ENCODE measurements around the gene ZNF598. TPM values are rescaled to one million over a fixed set of nuclear protein-coding genes. Genes with fewer than 3 reads are reported as not detected.

The ZNF598 gene
- total and polyA plus RNA-seq, 4 donors, result 2.7 to 28.4 (median 16.2) TPM

GRCh38 chr16:1998360-1998835 lies 11.2 kb downstream of the ZNF598 start (continued):
- TF ChIP-seq RXRA (IDR thresholded peaks at IDR 0.05) (no peak), HNF4A (conservative IDR thresholded peaks at IDR 0.05) (no peak), ATF3 (IDR thresholded peaks at IDR 0.05) (no peak)

- WGBS, result 89% methylated on average over 26 of the region's 26 CpGs
Measured at GRCh38 chr16:1997494-1998359, 11.9 kb downstream of the ZNF598 start.

More at GRCh38 chr16:1997494-1998359, 11.9 kb downstream of the ZNF598 start:
- Histone ChIP-seq H3K9ac (ENCODE audit: low read depth in 1 of 2, low read length in 2 of 2) (no peak overlapping the region), H3K4me1 (ENCODE audit: control insufficient read depth in 4 of 4, insufficient read depth in 4 of 4, low read length in 3 of 4) (peaks cover 0 to 6% (median 1%) of the 10 kb centered on the region in 4 donors), H3K4me3 (ENCODE audit: low read depth in 1 of 3, low read length in 3 of 3) (no peak overlapping the region), H3K36me3 (ENCODE audit: control insufficient read depth in 4 of 4, insufficient read depth in 3 of 4, low read depth in 1 of 4, low read length in 3 of 4) (peaks cover 24 to 60% (median 28%) of the 10 kb centered on the region in 4 donors), H3K9me3 (ENCODE audit: control insufficient read depth in 4 of 4, low read length in 3 of 4) (no peaks in the 10 kb centered on the region), H3K27me3 (ENCODE audit: control insufficient read depth in 4 of 4, insufficient read depth in 4 of 4, low read length in 3 of 4) (no peaks in the 10 kb centered on the region), H3K27ac (ENCODE audit: low read depth in 1 of 2, low read length in 2 of 2) (no peak overlapping the region)
- TF ChIP-seq RXRA (IDR thresholded peaks at IDR 0.05) (no peak), YY1 (IDR thresholded peaks at IDR 0.05) (no peak), SP1 (IDR thresholded peaks at IDR 0.05) (no peak), RAD21 (IDR thresholded peaks at IDR 0.05) (no peak), ATF3 (IDR thresholded peaks at IDR 0.05) (no peak), GABPA (IDR thresholded peaks at IDR 0.05 in 1 of 2, conservative IDR thresholded peaks at IDR 0.05 in 1 of 2) (no peak), HNF4G (IDR thresholded peaks at IDR 0.05) (no peak), NR2F2 (IDR thresholded peaks at IDR 0.05) (no peak), FOXA1 (IDR thresholded peaks at IDR 0.05) (no peak), JUND (IDR thresholded peaks at IDR 0.05) (no peak), EGR1 (IDR thresholded peaks at IDR 0.05; ENCODE audit: low read depth in 2 of 2) (no peak), FOXA2 (IDR thresholded peaks at IDR 0.05) (no peak), HNF4A (conservative IDR thresholded peaks at IDR 0.05) (no peak)
- TF ChIP-seq, protein P1, sequence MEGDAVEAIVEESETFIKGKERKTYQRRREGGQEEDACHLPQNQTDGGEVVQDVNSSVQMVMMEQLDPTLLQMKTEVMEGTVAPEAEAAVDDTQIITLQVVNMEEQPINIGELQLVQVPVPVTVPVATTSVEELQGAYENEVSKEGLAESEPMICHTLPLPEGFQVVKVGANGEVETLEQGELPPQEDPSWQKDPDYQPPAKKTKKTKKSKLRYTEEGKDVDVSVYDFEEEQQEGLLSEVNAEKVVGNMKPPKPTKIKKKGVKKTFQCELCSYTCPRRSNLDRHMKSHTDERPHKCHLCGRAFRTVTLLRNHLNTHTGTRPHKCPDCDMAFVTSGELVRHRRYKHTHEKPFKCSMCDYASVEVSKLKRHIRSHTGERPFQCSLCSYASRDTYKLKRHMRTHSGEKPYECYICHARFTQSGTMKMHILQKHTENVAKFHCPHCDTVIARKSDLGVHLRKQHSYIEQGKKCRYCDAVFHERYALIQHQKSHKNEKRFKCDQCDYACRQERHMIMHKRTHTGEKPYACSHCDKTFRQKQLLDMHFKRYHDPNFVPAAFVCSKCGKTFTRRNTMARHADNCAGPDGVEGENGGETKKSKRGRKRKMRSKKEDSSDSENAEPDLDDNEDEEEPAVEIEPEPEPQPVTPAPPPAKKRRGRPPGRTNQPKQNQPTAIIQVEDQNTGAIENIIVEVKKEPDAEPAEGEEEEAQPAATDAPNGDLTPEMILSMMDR (IDR thresholded peaks at IDR 0.05; ENCODE audit: low read depth, low read length, missing input control), result no peak
- TF ChIP-seq, protein P2, sequence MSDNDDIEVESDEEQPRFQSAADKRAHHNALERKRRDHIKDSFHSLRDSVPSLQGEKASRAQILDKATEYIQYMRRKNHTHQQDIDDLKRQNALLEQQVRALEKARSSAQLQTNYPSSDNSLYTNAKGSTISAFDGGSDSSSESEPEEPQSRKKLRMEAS (IDR thresholded peaks at IDR 0.05), result no peak
- TF ChIP-seq, protein P3, sequence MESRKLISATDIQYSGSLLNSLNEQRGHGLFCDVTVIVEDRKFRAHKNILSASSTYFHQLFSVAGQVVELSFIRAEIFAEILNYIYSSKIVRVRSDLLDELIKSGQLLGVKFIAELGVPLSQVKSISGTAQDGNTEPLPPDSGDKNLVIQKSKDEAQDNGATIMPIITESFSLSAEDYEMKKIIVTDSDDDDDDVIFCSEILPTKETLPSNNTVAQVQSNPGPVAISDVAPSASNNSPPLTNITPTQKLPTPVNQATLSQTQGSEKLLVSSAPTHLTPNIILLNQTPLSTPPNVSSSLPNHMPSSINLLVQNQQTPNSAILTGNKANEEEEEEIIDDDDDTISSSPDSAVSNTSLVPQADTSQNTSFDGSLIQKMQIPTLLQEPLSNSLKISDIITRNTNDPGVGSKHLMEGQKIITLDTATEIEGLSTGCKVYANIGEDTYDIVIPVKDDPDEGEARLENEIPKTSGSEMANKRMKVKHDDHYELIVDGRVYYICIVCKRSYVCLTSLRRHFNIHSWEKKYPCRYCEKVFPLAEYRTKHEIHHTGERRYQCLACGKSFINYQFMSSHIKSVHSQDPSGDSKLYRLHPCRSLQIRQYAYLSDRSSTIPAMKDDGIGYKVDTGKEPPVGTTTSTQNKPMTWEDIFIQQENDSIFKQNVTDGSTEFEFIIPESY (IDR thresholded peaks at IDR 0.05), result no peak
- no peak for DNase-seq (ENCODE audit: low spot score)
